Endothelial cell of umbilical vein (primary cell): ENCODE measurements around the gene HNRNPH2. TPM values are rescaled to one million over a fixed set of nuclear protein-coding genes. Genes with fewer than 3 reads are reported as not detected.

Experiments
- BruUV-seq: library from RNA; stranded (reverse); fragments of 400-500 nt; replicated peaks from 2 replicates; lab custom pipeline; 2021; lab: Mats Ljungman, UMichigan
- CTCF ChIA-PET: fragments of 300-600, 350-600 bp; sonication (Branson Sonifier 250); formaldehyde crosslinking; loops from one replicate; lab custom pipeline; 2021; ENCODE audit warnings: antibody characterized with exemption, inconsistent platforms; lab: Charles Lee
- POLR2A ChIA-PET: fragments of 300-600, 350-600 bp; sonication (Branson Sonifier 250); formaldehyde crosslinking; loops from one replicate; lab custom pipeline; 2021; ENCODE audit warnings: antibody characterized with exemption, inconsistent platforms; lab: Charles Lee
- DNase-seq: peaks from one replicate; pipeline ENCODE4 v3.0.0-alpha.2; 2011; ENCODE audit warnings: low read depth, low spot score
- FAIRE-seq: peaks from 2 replicates; lab custom pipeline; 2011; peaks lifted over from hg19 to GRCh38; lab: Jason Lieb, UNC
- H2AFZ ChIP-seq: 2 replicates; pipeline ENCODE4 v1.6.0; 2012; ENCODE audit warnings: low read depth, low read length, control low read depth, inconsistent platforms
- H3K27ac ChIP-seq: 2 replicates; pipeline ENCODE4 v1.5.1; 2011; ENCODE audit warnings: low read depth, mild to moderate bottlenecking, control low read depth, low read length, moderate library complexity; ENCODE audit not compliant: insufficient read depth
- H3K27me3 ChIP-seq, 2 experiments: 2 replicates each; pipeline versions ENCODE4 v1.6.0 to v1.6.1; 2011; ENCODE audit warnings: low read length in 2 of 2, mixed read lengths in 1 of 2; ENCODE audit not compliant: control insufficient read depth in 2 of 2, insufficient read depth in 2 of 2
- H3K36me3 ChIP-seq, 2 experiments: 2 replicates in 1 of 2; 3 replicates in 1 of 2; pipeline ENCODE4 v1.5.1; 2011; ENCODE audit warnings: low read length in 2 of 2, mild to moderate bottlenecking in 1 of 2, moderate library complexity in 1 of 2; ENCODE audit not compliant: control insufficient read depth in 2 of 2, insufficient read depth in 2 of 2; ENCODE audit errors: extremely low read depth in 1 of 2
- H3K4me1 ChIP-seq: 3 replicates; pipeline ENCODE4 v1.5.1; 2011; ENCODE audit warnings: mild to moderate bottlenecking, low read length; ENCODE audit not compliant: control insufficient read depth, insufficient read depth; ENCODE audit errors: extremely low read depth
- H3K4me2 ChIP-seq: 2 replicates; pipeline ENCODE4 v1.6.1; 2011; ENCODE audit warnings: low read length, control low read depth, mixed read lengths; ENCODE audit not compliant: insufficient read depth
- H3K4me3 ChIP-seq, 3 experiments: fragments of 200-600 bp in 1 of 3; sonication (generic), shearing (Covaris generic) in 1 of 3; replicated peaks in 1 of 3; 2 replicates each; pipeline ENCODE4 v1.5.1; 2011 to 2016; ENCODE audit warnings: control low read depth in 3 of 3, low read length in 3 of 3, mild to moderate bottlenecking in 2 of 3, inconsistent platforms in 1 of 3, low read depth in 1 of 3, moderate library complexity in 1 of 3; ENCODE audit not compliant: insufficient read depth in 1 of 3
- H3K79me2 ChIP-seq: 2 replicates; pipeline ENCODE4 v1.6.0; 2012; ENCODE audit warnings: low read length, inconsistent platforms; ENCODE audit not compliant: control insufficient read depth, insufficient read depth
- H3K9ac ChIP-seq: replicated peaks from 2 replicates; pipeline ENCODE3; 2011; ENCODE audit warnings: low read length, control low read depth; ENCODE audit not compliant: insufficient read depth; ENCODE audit errors: extremely low read depth
- H3K9me1 ChIP-seq: replicated peaks from 3 replicates; pipeline ENCODE4 v1.6.0; 2011; ENCODE audit warnings: mild to moderate bottlenecking, low read length; ENCODE audit not compliant: control insufficient read depth, insufficient read depth; ENCODE audit errors: extremely low read depth
- H3K9me3 ChIP-seq: replicated peaks from 2 replicates; pipeline ENCODE4 v1.5.1; 2012; ENCODE audit warnings: low read length, inconsistent platforms; ENCODE audit not compliant: control insufficient read depth, insufficient read depth
- H4K20me1 ChIP-seq: replicated peaks from 2 replicates; pipeline ENCODE3; 2011; ENCODE audit warnings: mild to moderate bottlenecking, low read length; ENCODE audit not compliant: control insufficient read depth, insufficient read depth; ENCODE audit errors: extremely low read depth
- EZH2 ChIP-seq: IDR thresholded peaks from 2 replicates; pipeline ENCODE4 v1.6.1; 2012; ENCODE audit warnings: borderline replicate concordance, low read depth, mild to moderate bottlenecking, moderate library complexity, low read length, inconsistent platforms; ENCODE audit not compliant: severe bottlenecking
- FOS ChIP-seq: IDR thresholded peaks from 2 replicates; pipeline ENCODE4 v1.6.1; 2011; ENCODE audit warnings: mild to moderate bottlenecking, low read length, moderate library complexity, borderline replicate concordance; ENCODE audit not compliant: insufficient read depth
- GATA2 ChIP-seq: IDR thresholded peaks from 2 replicates; pipeline ENCODE4 v1.7.0; 2011; ENCODE audit warnings: low read depth, mild to moderate bottlenecking, moderate library complexity, mixed read lengths, low read length; ENCODE audit not compliant: insufficient read length, insufficient read depth
- JUN ChIP-seq: IDR thresholded peaks from 2 replicates; pipeline ENCODE4 v1.6.1; 2011; ENCODE audit warnings: borderline replicate concordance, low read depth; ENCODE audit not compliant: insufficient read length, insufficient read depth
- MYC ChIP-seq: IDR thresholded peaks from one replicate; pipeline ENCODE4 v1.6.1; 2011; ENCODE audit warnings: mild to moderate bottlenecking, low read depth, low read length
- POLR2A ChIP-seq: IDR thresholded peaks from 2 replicates; pipeline ENCODE4 v1.6.1; 2012; ENCODE audit warnings: low read depth, mild to moderate bottlenecking, control low read depth, low read length
- POLR2AphosphoS5 ChIP-seq: IDR thresholded peaks from 2 replicates; pipeline ENCODE4 v1.6.1; 2012; ENCODE audit warnings: low read depth, mild to moderate bottlenecking, control low read depth, low read length, moderate library complexity; ENCODE audit not compliant: insufficient read depth
- dilution Hi-C: fragments of 300-500 bp; cut with MboI; formaldehyde crosslinking; loops from one replicate; pipeline ENCODE4 v1.15.0; 2019; ENCODE audit warnings: low sequenced_read_pairs; ENCODE audit not compliant: extremely low pct_ligation_motif_present
- intact Hi-C: fragments of 100-400 bp; cut with micrococcal nuclease; formaldehyde crosslinking; loops from one replicate; pipeline ENCODE4 v1.10.0; 2022
- polyA plus RNA-seq, 4 experiments: library from polyadenylated mRNA; depleted of rRNA in 3 of 4; stranded (reverse) in 3 of 4; unstranded in 1 of 4; fragments of >200 nt; gene quantifications; 2 replicates each; pipeline versions ENCODE4 v1.2.1 to v1.2.3, GENCODE V29; 2011 to 2012; ENCODE audit warnings: missing spikeins in 1 of 4
- total RNA-seq: library from RNA; stranded (reverse); gene quantifications from 2 replicates; pipeline ENCODE4 v1.2.3, GENCODE V29; 2021
- TF ChIP-seq, protein P1 (sequence below): IDR thresholded peaks from 2 replicates; pipeline ENCODE4 v1.6.1; 2011; ENCODE audit not compliant: insufficient read depth, insufficient read length
- TF ChIP-seq, protein P2 (sequence below), 2 donors: IDR thresholded peaks; 1 replicate in 1 of 2; 2 replicates in 1 of 2; pipeline ENCODE4 v1.5.1; 2011; ENCODE audit warnings: low read length in 2 of 2, mild to moderate bottlenecking in 2 of 2, moderate library complexity in 2 of 2, control low read depth in 1 of 2, inconsistent platforms in 1 of 2, low read depth in 1 of 2; ENCODE audit not compliant: insufficient read depth in 1 of 2; ENCODE audit errors: extremely low read depth in 1 of 2

Gene HNRNPH2
- total and polyA plus RNA-seq, 2 donors (not counting 3 experiments of a cell fraction or from before 2014, with no cell fraction given) = 29.3 to 59.1 TPM

DNA sequence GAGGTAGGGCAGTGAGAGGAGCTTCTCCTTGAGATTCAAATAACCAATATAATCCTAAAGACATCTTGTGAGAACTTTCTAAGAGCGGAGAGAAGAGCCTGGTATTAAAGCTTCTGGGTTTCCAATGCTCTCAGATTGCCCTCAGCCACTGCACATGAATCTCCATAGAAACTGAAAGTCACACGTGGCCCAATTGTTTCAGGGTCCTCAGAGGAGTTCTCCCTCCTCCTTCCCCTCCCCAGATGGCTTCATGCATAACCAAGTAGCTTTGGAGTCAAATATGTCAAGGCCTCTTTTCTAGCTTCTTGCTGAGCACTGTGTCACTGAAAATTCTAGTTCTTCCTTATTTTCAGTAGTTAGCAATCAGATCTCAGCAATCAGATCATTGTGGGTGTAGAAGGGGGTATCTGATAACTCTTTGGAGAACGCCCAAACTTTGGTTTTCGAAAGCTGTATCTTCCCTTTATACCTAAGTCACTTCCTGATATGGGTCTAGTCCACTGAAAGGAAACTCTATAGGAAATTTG, 24.3 kb upstream of the HNRNPH2 start:
- Histone ChIP-seq H3K4me3 (no peak overlapping the region), H3K4me1 (no peaks in the 10 kb centered on the region), H3K27ac (no peak overlapping the region), H3K79me2 (no peaks in the 10 kb centered on the region), H2AFZ (no peak overlapping the region), H3K9me1 (no peaks in the 10 kb centered on the region), H3K36me3 (no peaks in the 10 kb centered on the region), H3K27me3 (no peaks in the 10 kb centered on the region), H3K9ac (no peak overlapping the region), H3K9me3 (no peaks in the 10 kb centered on the region), H4K20me1 (no peaks in the 10 kb centered on the region), H3K4me2 (no peak overlapping the region)
- ChIA-PET POLR2A (no interaction called here), CTCF (no interaction called here)
- dilution Hi-C loops = no loop called here
- no TSS peak for BruUV-seq
- no peak for FAIRE-seq
- no peak for DNase-seq
- intact Hi-C loops = no loop called here
- TF ChIP-seq POLR2AphosphoS5 (no peak), MYC (no peak), FOS (no peak), POLR2A (no peak), JUN (no peak), EZH2 (no peak), GATA2 (no peak)
- TF ChIP-seq, protein P1, sequence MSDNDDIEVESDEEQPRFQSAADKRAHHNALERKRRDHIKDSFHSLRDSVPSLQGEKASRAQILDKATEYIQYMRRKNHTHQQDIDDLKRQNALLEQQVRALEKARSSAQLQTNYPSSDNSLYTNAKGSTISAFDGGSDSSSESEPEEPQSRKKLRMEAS = no peak
- TF ChIP-seq, protein P2, sequence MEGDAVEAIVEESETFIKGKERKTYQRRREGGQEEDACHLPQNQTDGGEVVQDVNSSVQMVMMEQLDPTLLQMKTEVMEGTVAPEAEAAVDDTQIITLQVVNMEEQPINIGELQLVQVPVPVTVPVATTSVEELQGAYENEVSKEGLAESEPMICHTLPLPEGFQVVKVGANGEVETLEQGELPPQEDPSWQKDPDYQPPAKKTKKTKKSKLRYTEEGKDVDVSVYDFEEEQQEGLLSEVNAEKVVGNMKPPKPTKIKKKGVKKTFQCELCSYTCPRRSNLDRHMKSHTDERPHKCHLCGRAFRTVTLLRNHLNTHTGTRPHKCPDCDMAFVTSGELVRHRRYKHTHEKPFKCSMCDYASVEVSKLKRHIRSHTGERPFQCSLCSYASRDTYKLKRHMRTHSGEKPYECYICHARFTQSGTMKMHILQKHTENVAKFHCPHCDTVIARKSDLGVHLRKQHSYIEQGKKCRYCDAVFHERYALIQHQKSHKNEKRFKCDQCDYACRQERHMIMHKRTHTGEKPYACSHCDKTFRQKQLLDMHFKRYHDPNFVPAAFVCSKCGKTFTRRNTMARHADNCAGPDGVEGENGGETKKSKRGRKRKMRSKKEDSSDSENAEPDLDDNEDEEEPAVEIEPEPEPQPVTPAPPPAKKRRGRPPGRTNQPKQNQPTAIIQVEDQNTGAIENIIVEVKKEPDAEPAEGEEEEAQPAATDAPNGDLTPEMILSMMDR (IDR thresholded peaks at IDR 0.05; ENCODE audit: extremely low read depth in 1 of 2, insufficient read depth in 1 of 2, low read depth in 1 of 2, low read length in 2 of 2) = no peak
